Liver (tissue), 9 donors: ENCODE data around the gene OIT3. TPM values are rescaled to one million over a fixed set of nuclear protein-coding genes. Genes with fewer than 3 reads are reported as not detected.

ENCODE experiments used
- DNase-seq: peaks from one replicate; pipeline ENCODE4 v3.0.0-alpha.2; 2017; ENCODE audit warnings: low spot score
- H3K27ac ChIP-seq, 2 donors: one replicate each; pipeline ENCODE4 v1.7.0; 2013; ENCODE audit warnings: inconsistent platforms in 2 of 2, low read length in 2 of 2, control low read depth in 1 of 2, low read depth in 1 of 2, mild to moderate bottlenecking in 1 of 2
- H3K27me3 ChIP-seq, 4 donors: one replicate each; pipeline versions ENCODE4 v1.6.1 to v1.7.0; 2013; ENCODE audit warnings: low read length in 3 of 4, inconsistent platforms in 1 of 4, mild to moderate bottlenecking in 1 of 4, moderate library complexity in 1 of 4; ENCODE audit not compliant: control insufficient read depth in 4 of 4, insufficient read depth in 4 of 4
- H3K36me3 ChIP-seq, 4 donors: one replicate each; pipeline versions ENCODE4 v1.6.1 to v1.7.0; 2013; ENCODE audit warnings: low read length in 3 of 4, mild to moderate bottlenecking in 3 of 4, low read depth in 1 of 4, moderate library complexity in 1 of 4; ENCODE audit not compliant: control insufficient read depth in 4 of 4, insufficient read depth in 3 of 4
- H3K4me1 ChIP-seq, 4 donors: one replicate each; pipeline versions ENCODE4 v1.6.1 to v1.7.0; 2013; ENCODE audit warnings: low read length in 3 of 4, mild to moderate bottlenecking in 3 of 4, moderate library complexity in 1 of 4; ENCODE audit not compliant: control insufficient read depth in 4 of 4, insufficient read depth in 4 of 4
- H3K4me3 ChIP-seq, 3 donors: one replicate each; pipeline versions ENCODE4 v1.6.1 to v1.7.0; 2013; ENCODE audit warnings: low read length in 3 of 3, control low read depth in 1 of 3, low read depth in 1 of 3, mild to moderate bottlenecking in 1 of 3
- H3K9ac ChIP-seq, 2 donors: one replicate each; pipeline ENCODE4 v1.7.0; 2013; ENCODE audit warnings: low read length in 2 of 2, mild to moderate bottlenecking in 2 of 2, moderate library complexity in 2 of 2, control low read depth in 1 of 2, low read depth in 1 of 2
- H3K9me3 ChIP-seq, 4 donors: one replicate each; pipeline versions ENCODE4 v1.6.1 to v1.7.0; 2013; ENCODE audit warnings: low read length in 3 of 4; ENCODE audit not compliant: control insufficient read depth in 4 of 4
- EGR1 ChIP-seq, 2 donors: IDR thresholded peaks; 2 replicates each; pipeline ENCODE4 v1.6.1; 2016 to 2018; ENCODE audit warnings: antibody characterized with exemption in 2 of 2, low read depth in 2 of 2
- FOXA2 ChIP-seq: IDR thresholded peaks from 2 replicates; pipeline ENCODE4 v1.6.1; 2016; ENCODE audit warnings: antibody characterized with exemption
- GABPA ChIP-seq, 2 donors: IDR thresholded peaks in 1 of 2; conservative IDR thresholded peaks in 1 of 2; 2 replicates each; pipeline ENCODE4 v1.6.1; 2016; ENCODE audit warnings: antibody characterized with exemption in 2 of 2, mild to moderate bottlenecking in 1 of 2, moderate library complexity in 1 of 2
- HNF4G ChIP-seq: IDR thresholded peaks from 2 replicates; pipeline ENCODE4 v1.6.1; 2016; ENCODE audit warnings: antibody characterized with exemption
- JUND ChIP-seq, 2 donors: IDR thresholded peaks; 2 replicates each; pipeline ENCODE4 v1.6.1; 2016; ENCODE audit warnings: antibody characterized with exemption in 2 of 2
- NR2F2 ChIP-seq: IDR thresholded peaks from 2 replicates; pipeline ENCODE4 v1.6.1; 2016; ENCODE audit warnings: antibody characterized with exemption
- RAD21 ChIP-seq, 2 donors: IDR thresholded peaks; 2 replicates each; pipeline ENCODE4 v1.6.1; 2016; ENCODE audit warnings: antibody characterized with exemption in 2 of 2, mild to moderate bottlenecking in 2 of 2
- REST ChIP-seq: IDR thresholded peaks from 2 replicates; pipeline ENCODE4 v1.6.1; 2016; ENCODE audit warnings: antibody characterized with exemption, mild to moderate bottlenecking
- RXRA ChIP-seq, 2 donors: IDR thresholded peaks; 2 replicates each; pipeline ENCODE4 v1.6.1; 2017 to 2018; ENCODE audit warnings: antibody characterized with exemption in 2 of 2, mild to moderate bottlenecking in 1 of 2
- SP1 ChIP-seq: IDR thresholded peaks from 2 replicates; pipeline ENCODE4 v1.6.1; 2018; ENCODE audit warnings: antibody characterized with exemption, mild to moderate bottlenecking
- TAF1 ChIP-seq: conservative IDR thresholded peaks from 2 replicates; pipeline ENCODE4 v1.6.1; 2016; ENCODE audit warnings: antibody characterized with exemption, mild to moderate bottlenecking
- YY1 ChIP-seq: IDR thresholded peaks from 2 replicates; pipeline ENCODE4 v1.6.1; 2016; ENCODE audit warnings: antibody characterized with exemption, mild to moderate bottlenecking
- WGBS: extraction: QIAGEN DNeasy Blood & Tissue Kit; methylation state at CpG from one replicate; pipeline ENCODE4 v1.1.7; 2013; 5-methylcytosine and 5-hydroxymethylcytosine counted together
- polyA plus RNA-seq, 2 donors: library from polyadenylated mRNA; stranded (reverse) in 1 of 2; unstranded in 1 of 2; fragments of 200-250 nt in 1 of 2; fragments of >200 nt in 1 of 2; fragmentation: Nextera tagmentation in 1 of 2; extraction: Ambion mirVana in 1 of 2; gene quantifications; one replicate each; pipeline versions ENCODE4 v1.2.1 to v1.2.3, GENCODE V29; 2013 to 2015
- total RNA-seq, 2 donors: library from RNA; depleted of rRNA; stranded (reverse); fragments of >200 nt; gene quantifications; one replicate each; pipeline ENCODE4 v1.2.3, GENCODE V29; 2014
- TF ChIP-seq, protein P1 (sequence below): IDR thresholded peaks from 2 replicates; pipeline ENCODE4 v1.6.1; 2016; ENCODE audit warnings: antibody characterized with exemption
- TF ChIP-seq, protein P2 (sequence below): fragments of 150-350 bp; IDR thresholded peaks from 2 replicates; pipeline ENCODE4 v1.5.1; 2017; ENCODE audit warnings: improper control_type of control experiment, low read depth, low read length; ENCODE audit not compliant: missing input control
- TF ChIP-seq, protein P3 (sequence below): IDR thresholded peaks from 2 replicates; pipeline ENCODE4 v1.6.1; 2016; ENCODE audit warnings: antibody characterized with exemption
- TF ChIP-seq, protein P4 (sequence below): IDR thresholded peaks from 2 replicates; pipeline ENCODE4 v1.6.1; 2016; ENCODE audit warnings: antibody characterized with exemption
- donor health status: healthy.
- donor health status: healthy.
- donor health status: healthy.
- donor health status: healthy.
- donor health status: healthy.

OIT3 gene
- total and polyA plus RNA-seq, 4 donors: 19.0 to 84.8 (median 59.8) TPM

GRCh38 chr10:72930276-72930675, 36.7 kb downstream of the OIT3 start:
- no peaks in the 10 kb centered on the region for H3K9me3 ChIP-seq
- no peak overlapping the region for H3K4me3 ChIP-seq
- TF ChIP-seq REST: no peak
- TF ChIP-seq GABPA (IDR thresholded peaks at IDR 0.05 in 1 of 2, conservative IDR thresholded peaks at IDR 0.05 in 1 of 2): no peak
- TF ChIP-seq, protein P1, sequence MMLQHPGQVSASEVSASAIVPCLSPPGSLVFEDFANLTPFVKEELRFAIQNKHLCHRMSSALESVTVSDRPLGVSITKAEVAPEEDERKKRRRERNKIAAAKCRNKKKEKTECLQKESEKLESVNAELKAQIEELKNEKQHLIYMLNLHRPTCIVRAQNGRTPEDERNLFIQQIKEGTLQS: no peak
- no peak for TF ChIP-seq RXRA (IDR thresholded peaks at IDR 0.05)
- no peak for TF ChIP-seq FOXA2
- TF ChIP-seq, protein P2, sequence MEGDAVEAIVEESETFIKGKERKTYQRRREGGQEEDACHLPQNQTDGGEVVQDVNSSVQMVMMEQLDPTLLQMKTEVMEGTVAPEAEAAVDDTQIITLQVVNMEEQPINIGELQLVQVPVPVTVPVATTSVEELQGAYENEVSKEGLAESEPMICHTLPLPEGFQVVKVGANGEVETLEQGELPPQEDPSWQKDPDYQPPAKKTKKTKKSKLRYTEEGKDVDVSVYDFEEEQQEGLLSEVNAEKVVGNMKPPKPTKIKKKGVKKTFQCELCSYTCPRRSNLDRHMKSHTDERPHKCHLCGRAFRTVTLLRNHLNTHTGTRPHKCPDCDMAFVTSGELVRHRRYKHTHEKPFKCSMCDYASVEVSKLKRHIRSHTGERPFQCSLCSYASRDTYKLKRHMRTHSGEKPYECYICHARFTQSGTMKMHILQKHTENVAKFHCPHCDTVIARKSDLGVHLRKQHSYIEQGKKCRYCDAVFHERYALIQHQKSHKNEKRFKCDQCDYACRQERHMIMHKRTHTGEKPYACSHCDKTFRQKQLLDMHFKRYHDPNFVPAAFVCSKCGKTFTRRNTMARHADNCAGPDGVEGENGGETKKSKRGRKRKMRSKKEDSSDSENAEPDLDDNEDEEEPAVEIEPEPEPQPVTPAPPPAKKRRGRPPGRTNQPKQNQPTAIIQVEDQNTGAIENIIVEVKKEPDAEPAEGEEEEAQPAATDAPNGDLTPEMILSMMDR: no peak
- TF ChIP-seq YY1: no peak
- TF ChIP-seq JUND (IDR thresholded peaks at IDR 0.05): no peak
- TF ChIP-seq, protein P3, sequence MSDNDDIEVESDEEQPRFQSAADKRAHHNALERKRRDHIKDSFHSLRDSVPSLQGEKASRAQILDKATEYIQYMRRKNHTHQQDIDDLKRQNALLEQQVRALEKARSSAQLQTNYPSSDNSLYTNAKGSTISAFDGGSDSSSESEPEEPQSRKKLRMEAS: no peak
- TF ChIP-seq SP1: no peak
- TF ChIP-seq, protein P4, sequence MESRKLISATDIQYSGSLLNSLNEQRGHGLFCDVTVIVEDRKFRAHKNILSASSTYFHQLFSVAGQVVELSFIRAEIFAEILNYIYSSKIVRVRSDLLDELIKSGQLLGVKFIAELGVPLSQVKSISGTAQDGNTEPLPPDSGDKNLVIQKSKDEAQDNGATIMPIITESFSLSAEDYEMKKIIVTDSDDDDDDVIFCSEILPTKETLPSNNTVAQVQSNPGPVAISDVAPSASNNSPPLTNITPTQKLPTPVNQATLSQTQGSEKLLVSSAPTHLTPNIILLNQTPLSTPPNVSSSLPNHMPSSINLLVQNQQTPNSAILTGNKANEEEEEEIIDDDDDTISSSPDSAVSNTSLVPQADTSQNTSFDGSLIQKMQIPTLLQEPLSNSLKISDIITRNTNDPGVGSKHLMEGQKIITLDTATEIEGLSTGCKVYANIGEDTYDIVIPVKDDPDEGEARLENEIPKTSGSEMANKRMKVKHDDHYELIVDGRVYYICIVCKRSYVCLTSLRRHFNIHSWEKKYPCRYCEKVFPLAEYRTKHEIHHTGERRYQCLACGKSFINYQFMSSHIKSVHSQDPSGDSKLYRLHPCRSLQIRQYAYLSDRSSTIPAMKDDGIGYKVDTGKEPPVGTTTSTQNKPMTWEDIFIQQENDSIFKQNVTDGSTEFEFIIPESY: no peak
- no peak for TF ChIP-seq TAF1
- no peak overlapping the region for H3K27ac ChIP-seq
- DNase-seq: no peak
- no peak overlapping the region for H3K9ac ChIP-seq
- H3K27me3 ChIP-seq: no peaks in the 10 kb centered on the region
- H3K36me3 ChIP-seq: peaks cover 7 to 25% (median 21%) of the 10 kb centered on the region in 4 donors
- H3K4me1 ChIP-seq: peaks cover 1 to 13% (median 9%) of the 10 kb centered on the region in 4 donors
- WGBS: 87% methylated on average over 2 of the region's 2 CpGs

- 94% methylated on average over 20 of the region's 20 CpGs for WGBS
- H3K4me3 ChIP-seq: no peak overlapping the region
- H3K9me3 ChIP-seq: no peaks in the 10 kb centered on the region
- H3K4me1 ChIP-seq: peaks cover 0 to 10% (median 6%) of the 10 kb centered on the region in 4 donors
- H3K27ac ChIP-seq: no peak overlapping the region
- DNase-seq: no peak
- H3K9ac ChIP-seq: no peak overlapping the region
- no peaks in the 10 kb centered on the region for H3K27me3 ChIP-seq
- peaks cover 9 to 36% (median 33%) of the 10 kb centered on the region in 4 donors for H3K36me3 ChIP-seq
- no peak for TF ChIP-seq FOXA2
- TF ChIP-seq EGR1 (IDR thresholded peaks at IDR 0.05; ENCODE audit: low read depth in 2 of 2): no peak
- TF ChIP-seq, protein P3: no peak
- no peak for TF ChIP-seq JUND (IDR thresholded peaks at IDR 0.05)
- no peak for TF ChIP-seq YY1
- no peak for TF ChIP-seq NR2F2
- TF ChIP-seq RAD21 (IDR thresholded peaks at IDR 0.05): no peak
- TF ChIP-seq HNF4G: no peak
- no peak for TF ChIP-seq GABPA (IDR thresholded peaks at IDR 0.05 in 1 of 2, conservative IDR thresholded peaks at IDR 0.05 in 1 of 2)
- TF ChIP-seq RXRA (IDR thresholded peaks at IDR 0.05): no peak
- TF ChIP-seq, protein P2: no peak
- TF ChIP-seq, protein P4: no peak
Observed at GRCh38 chr10:72932259-72933015, 38.9 kb downstream of the OIT3 start.
